ENCODE data around the gene TMBIM4.
A peak's percentile ranks its signal among the peaks of the same experiment; 100 is the strongest.
"Not testable (repeated sequence)": the region's sequence is repeated elsewhere in the genome, so short reads cannot be mapped to it uniquely, and the experiment has no call there.

The TMBIM4 gene

GRCh38 chr12:66169221-66170170 lies at the start of gene TMBIM4:
TSS of gene TMBIM4 (minus strand) at chr12:66169996. CDS start at chr12:66169951, 45 bp downstream.
- H2AFZ ChIP-seq (ENCODE audit: low read depth): peak within 1 kb of the TSS; percentile 69
- peak within 1 kb of the TSS; percentile 91 for H3K9ac ChIP-seq
- peaks cover 45% of the 10 kb centered on the region for H3K79me2 ChIP-seq (ENCODE audit: insufficient read depth, low read depth)
- peak within 1 kb of the TSS; percentile 95 for H3K27ac ChIP-seq
- peaks cover 13% of the 10 kb centered on the region for H3K4me1 ChIP-seq (ENCODE audit: low read depth, poor library complexity, severe bottlenecking)
- no peaks in the 10 kb centered on the region for H4K20me1 ChIP-seq (ENCODE audit: insufficient read depth)
- no peak within 1 kb of the TSS for H3K4me3 ChIP-seq (IDR thresholded peaks at IDR 0.05; ENCODE audit: insufficient read depth, low read depth, low read length)
- H3K36me3 ChIP-seq (ENCODE audit: insufficient read depth): no peaks in the 10 kb centered on the region
- peak within 1 kb of the TSS; percentile 52 for H3K4me2 ChIP-seq
- H3K27me3 ChIP-seq (ENCODE audit: insufficient read depth, low read depth): no peaks in the 10 kb centered on the region
- TF ChIP-seq CTCF (conservative IDR thresholded peaks at IDR 0.05; ENCODE audit: low read depth, low read length): peak; percentile 73

- Histone ChIP-seq H3K79me2 (ENCODE audit: insufficient read depth, low read depth) (no peaks in the 10 kb centered on the region), H3K4me3 (IDR thresholded peaks at IDR 0.05; ENCODE audit: insufficient read depth, low read depth, low read length) (no peak overlapping the region), H3K4me2 (no peak overlapping the region), H3K36me3 (ENCODE audit: insufficient read depth) (no peaks in the 10 kb centered on the region), H3K4me1 (ENCODE audit: low read depth, poor library complexity, severe bottlenecking) (no peaks in the 10 kb centered on the region), H4K20me1 (ENCODE audit: insufficient read depth) (no peaks in the 10 kb centered on the region), H3K27me3 (ENCODE audit: insufficient read depth, low read depth) (no peaks in the 10 kb centered on the region), H3K9ac (no peak overlapping the region), H3K27ac (no peak overlapping the region), H2AFZ (ENCODE audit: low read depth) (no peak overlapping the region)
- no peak for TF ChIP-seq CTCF (conservative IDR thresholded peaks at IDR 0.05; ENCODE audit: low read depth, low read length)
Measured at GRCh38 chr12:66217342-66217917, 47.6 kb upstream of the TMBIM4 start.

- not testable (repeated sequence) for H3K27me3 ChIP-seq (ENCODE audit: insufficient read depth, low read depth); H2AFZ ChIP-seq (ENCODE audit: low read depth); H3K4me3 ChIP-seq (IDR thresholded peaks at IDR 0.05; ENCODE audit: insufficient read depth, low read depth, low read length); H3K27ac ChIP-seq; H3K4me2 ChIP-seq; H3K9ac ChIP-seq; H3K79me2 ChIP-seq (ENCODE audit: insufficient read depth, low read depth); H3K4me1 ChIP-seq (ENCODE audit: low read depth, poor library complexity, severe bottlenecking); H3K36me3 ChIP-seq (ENCODE audit: insufficient read depth); H4K20me1 ChIP-seq (ENCODE audit: insufficient read depth)
Measured at GRCh38 chr12:66213011-66213410, 43.2 kb upstream of the TMBIM4 start.

- not testable (repeated sequence) for H3K79me2 ChIP-seq (ENCODE audit: insufficient read depth, low read depth); H2AFZ ChIP-seq (ENCODE audit: low read depth); H3K4me1 ChIP-seq (ENCODE audit: low read depth, poor library complexity, severe bottlenecking)
Measured at GRCh38 chr12:66211573-66211972, 41.8 kb upstream of the TMBIM4 start.

GRCh38 chr12:66210840-66211239 lies 41.0 kb upstream of the TMBIM4 start:
- Histone ChIP-seq H3K27ac (no peak overlapping the region), H2AFZ (ENCODE audit: low read depth) (no peak overlapping the region), H3K4me2 (no peak overlapping the region), H3K9ac (no peak overlapping the region), H3K4me1 (ENCODE audit: low read depth, poor library complexity, severe bottlenecking) (no peaks in the 10 kb centered on the region), H3K4me3 (IDR thresholded peaks at IDR 0.05; ENCODE audit: insufficient read depth, low read depth, low read length) (no peak overlapping the region), H3K27me3 (ENCODE audit: insufficient read depth, low read depth) (no peaks in the 10 kb centered on the region), H3K36me3 (ENCODE audit: insufficient read depth) (no peaks in the 10 kb centered on the region), H4K20me1 (ENCODE audit: insufficient read depth) (no peaks in the 10 kb centered on the region), H3K79me2 (ENCODE audit: insufficient read depth, low read depth) (no peaks in the 10 kb centered on the region)
- TF ChIP-seq CTCF (conservative IDR thresholded peaks at IDR 0.05; ENCODE audit: low read depth, low read length): no peak

More at GRCh38 chr12:66211573-66211972, 41.8 kb upstream of the TMBIM4 start:
- not testable (repeated sequence) for H3K27ac ChIP-seq; H3K36me3 ChIP-seq (ENCODE audit: insufficient read depth); H3K27me3 ChIP-seq (ENCODE audit: insufficient read depth, low read depth); H3K4me3 ChIP-seq (IDR thresholded peaks at IDR 0.05; ENCODE audit: insufficient read depth, low read depth, low read length); H4K20me1 ChIP-seq (ENCODE audit: insufficient read depth); H3K9ac ChIP-seq; H3K4me2 ChIP-seq
